ENCODE measurements around the gene PDE11A.
"Not testable (repeated sequence)": the region's sequence is repeated elsewhere in the genome, so short reads cannot be mapped to it uniquely, and the experiment has no call there.

The PDE11A gene

DNA sequence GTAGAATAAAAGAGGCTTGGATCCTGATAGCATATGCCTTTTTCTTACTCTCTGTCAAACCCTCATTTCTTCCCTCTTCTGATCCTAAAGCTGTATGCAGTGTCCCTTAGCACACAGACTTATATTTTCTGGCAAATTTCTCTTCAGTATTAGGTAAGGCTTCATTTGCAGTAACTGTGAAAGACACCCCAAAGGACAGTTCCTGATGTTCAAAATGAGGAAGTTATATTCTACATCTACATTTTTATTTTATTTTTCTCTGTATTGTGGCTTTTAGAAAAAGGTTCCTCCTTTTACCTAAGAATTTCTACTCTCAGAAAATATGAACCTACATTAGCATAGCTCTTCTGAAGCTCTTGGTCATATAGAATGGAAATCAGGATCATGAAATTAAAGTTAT lies 261.7 kb downstream of the PDE11A start:
- DNase-seq: no peak

DNA sequence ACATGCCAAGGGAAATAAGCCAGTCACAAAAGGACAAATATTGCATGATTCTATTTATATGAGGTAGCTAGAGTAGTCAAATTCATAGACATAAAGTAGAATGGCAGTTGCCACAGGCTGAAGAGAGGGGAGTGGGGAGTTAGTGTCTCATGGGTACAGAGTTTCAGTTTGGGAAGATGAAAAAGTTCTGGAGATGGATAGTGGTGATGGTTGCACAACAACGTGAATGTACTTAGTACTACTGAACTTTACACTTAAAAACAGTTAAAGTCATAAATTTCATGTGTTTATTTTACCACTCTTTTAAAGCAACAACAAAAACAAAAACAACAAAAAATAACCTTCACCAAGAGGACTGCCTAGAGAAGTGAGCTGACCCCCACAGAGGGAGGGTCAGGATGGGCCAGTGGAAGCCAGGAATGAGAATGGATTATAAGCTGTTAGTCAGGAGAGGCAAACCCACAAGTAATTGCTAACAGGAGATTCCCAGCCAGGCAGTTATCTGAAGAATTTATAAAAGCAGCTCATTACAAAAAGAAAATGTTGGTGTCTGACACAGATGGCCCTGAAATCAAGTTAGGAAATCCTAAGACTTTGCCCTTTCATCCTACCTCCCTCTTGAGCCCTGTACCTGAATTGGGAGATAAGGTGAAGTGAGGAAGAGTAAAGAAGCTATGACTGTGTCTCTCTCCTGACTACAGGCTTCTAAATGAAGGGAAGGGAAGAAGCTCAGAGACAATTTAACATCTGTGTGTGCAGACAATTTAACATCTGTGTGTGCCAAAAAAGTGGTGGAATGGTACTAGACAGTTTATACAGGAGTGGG lies 263.4 kb downstream of the PDE11A start:
- DNase-seq: no peak

DNA sequence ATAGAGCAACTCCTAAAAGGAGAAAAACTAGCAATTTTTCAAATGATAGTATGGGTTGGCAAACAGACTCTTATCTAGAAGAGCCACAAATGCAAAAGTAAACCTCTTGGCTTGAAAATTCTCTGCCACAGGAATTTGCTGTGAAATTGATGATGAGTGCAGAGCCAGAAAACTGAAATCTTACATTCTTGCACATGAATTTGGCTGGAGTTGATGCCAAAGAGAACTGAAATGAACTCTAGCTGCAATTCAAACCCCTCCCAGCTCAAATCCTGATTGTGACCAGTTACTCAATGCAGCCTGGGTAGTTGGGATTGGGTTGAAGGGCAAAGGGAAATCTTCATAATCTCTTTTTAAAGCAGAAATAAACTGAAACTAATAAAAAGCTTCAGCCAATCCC lies 266.6 kb downstream of the PDE11A start:
- DNase-seq: no peak

DNA sequence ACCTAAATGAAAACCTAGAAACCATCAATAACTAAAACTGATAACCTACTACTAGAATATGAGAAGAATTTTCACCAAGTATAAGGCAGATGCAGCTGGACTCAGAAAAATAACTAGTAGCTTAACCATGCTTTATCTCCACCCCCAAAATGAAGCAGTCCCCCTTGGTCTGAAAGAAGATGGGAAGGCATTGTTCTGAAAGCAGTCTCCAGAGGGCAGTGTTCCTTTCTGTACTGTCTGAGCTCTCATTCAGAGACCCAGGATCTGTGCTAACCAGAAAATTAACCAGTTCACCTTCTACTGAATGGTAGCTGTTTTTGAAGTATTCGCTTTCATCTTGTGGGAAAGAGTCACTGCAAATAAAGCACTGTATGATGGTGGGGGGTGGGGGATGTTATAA lies 273.0 kb downstream of the PDE11A start:
- DNase-seq: peak; percentile 24

DNA sequence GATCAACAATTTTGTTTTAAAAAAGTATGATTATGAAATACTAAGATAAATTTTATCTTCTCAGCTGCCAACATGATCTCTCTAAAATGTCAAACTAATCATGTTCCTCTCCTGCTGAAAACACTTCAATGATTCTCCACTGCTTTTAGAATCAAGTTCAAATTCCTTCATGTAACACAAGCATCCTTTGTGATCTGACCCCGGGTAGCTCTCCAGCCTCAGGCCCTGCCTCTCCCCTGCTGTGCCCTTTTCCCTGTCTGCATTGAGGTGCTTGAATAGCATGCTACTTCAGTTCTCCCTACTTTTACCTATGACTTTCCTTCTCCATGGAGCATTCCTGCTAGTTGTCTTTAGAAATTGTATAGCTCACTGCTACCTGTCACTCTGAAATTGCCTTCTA lies 274.8 kb downstream of the PDE11A start:
- no peak for DNase-seq

DNA sequence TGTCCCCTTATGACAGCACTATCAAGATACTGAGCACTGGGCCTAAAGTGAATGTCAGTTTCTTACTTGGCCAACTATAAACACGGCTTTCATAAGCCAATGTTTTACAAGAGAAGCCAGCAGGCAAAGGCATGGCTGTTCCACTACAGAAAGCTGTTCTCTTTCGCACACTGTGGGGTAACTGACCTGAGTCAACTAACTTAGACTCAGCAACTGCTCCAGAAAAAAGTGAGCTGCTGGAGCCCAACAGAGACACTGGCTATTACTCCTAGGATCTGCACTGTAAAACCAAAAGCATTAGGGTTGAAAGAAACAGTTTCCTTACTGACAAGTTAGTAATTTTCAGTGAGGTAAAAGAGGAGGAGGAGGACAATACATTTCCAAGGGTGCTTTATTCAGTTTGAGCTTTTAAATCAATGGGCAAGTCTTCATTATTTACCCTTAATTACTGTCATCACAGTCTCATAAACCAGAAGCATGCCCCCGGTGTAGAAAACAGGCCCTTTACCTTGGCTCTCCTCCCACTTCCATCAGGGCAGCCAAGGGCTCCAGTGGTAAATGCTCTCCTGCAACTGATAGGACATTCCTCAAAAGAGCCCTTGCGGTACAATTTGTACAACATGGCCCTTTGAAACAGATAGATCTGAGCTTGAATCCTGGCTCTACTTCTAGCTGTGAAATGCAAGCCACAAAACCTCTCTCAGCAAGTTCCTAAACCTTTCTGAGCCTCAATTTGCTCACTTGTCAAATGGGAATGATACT lies 275.7 kb downstream of the PDE11A start:
- DNase-seq: no peak

DNA sequence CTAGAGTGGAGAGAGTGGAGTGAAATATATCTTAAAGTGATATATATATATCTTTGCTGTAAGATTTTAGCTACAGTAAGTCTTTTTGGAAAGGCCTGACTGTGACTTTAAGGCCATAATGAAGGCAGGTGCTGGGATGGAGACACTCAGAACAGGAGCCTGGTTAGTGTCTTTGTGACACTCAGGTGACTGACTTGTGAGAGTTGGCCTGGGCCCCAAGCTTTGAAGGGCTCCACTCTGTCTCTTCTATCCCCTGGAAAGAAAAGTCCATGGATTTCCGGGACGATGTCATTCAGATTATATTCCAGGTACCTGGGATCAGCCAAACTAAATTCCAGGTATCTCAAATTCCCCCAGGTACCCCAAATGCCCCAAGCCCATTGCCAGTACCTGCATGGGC lies 276.6 kb downstream of the PDE11A start:
- DNase-seq: no peak

DNA sequence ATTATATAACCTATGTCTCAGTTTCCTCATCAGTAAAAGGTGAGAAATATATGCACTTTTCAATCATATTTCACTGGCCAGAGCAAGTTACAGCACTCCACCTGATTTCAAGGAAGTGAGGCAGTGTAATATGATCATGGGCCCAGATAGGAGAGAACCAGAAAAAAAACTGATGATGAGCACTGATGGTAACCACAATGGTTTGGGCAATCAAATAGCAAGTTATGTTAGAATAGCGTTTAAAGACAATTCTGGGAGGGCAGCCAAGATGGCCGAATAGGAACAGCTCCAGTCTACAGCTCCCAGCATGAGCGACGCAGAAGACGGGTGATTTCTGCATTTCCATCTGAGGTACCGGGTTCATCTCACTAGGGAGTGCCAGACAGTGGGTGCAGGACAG lies 287.4 kb downstream of the PDE11A start:
- DNase-seq: not testable (repeated sequence)

DNA sequence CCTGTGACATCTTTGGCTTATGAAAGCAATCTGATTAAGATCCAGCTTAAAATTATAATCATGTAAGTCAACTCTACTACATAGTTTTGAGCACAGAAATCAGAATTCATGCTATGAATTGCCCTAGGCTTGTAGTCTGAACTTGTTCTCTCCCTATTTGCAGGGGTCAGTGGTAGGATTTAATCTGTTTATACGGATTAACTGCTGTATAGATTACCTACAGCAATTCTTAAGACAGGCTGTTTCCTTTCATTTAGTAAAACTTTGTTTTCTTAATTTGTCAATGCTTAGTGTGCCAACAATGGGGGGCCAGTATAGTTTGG lies 287.9 kb downstream of the PDE11A start:
- DNase-seq: no peak

DNA sequence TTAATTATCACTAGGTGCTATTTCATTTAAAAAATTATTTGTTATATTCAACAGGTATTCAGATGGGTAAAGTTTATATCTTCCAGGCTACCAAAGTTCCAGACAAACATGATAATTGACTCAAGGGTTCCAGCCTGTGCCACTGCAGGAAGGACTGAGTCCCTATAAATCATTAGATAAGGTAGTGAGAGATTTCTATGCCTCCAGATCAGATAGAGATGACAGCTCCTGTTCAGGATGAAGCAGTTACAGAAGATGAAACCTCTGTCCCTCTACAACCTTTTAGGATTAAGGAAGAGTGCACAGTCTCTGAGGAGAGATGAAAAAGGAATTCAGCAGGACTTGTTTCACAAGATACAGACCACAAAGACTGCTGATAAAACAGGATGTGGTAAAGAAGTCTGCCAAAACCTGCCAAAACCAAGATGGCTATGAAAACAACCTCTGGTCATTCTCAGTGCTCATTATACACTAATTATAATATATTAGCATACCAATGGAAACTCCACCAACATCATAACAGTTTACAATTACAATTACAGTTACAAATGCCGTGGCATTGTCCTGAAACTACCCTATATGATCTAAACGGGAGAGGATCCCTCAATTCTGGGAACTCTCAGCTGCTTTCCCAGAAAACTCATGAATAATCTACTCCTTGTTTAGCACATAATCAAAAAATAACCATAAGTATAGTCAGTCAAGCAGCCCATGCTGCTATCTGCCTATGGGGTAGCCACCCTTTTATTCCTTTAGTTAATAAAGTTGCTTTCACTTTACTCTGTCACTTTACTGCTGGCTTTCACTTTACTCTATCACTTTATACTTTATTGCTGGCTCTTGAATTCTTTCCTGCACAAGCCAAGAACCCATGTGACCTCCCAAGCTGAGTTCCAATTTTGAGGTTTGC lies 288.5 kb downstream of the PDE11A start:
- no peak for DNase-seq

DNA sequence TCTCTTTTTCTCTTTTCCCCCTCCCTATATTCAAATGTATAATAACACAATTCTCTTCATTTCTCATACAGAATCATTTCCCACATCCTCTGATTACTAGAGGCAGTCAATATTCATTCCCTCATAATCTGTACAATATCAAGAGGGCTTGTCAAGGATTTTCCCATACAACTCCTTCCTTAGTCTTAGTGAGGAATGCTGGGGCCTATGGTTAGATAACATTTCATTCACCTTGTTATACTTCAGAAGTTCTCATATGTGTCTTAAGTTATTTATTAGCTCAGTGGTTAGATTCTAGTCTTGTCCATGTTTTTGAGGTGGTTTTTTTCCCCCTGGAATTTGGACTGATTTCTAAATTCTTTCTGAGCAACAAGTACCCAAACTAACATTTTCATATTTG lies 289.5 kb downstream of the PDE11A start:
- no peak for DNase-seq

DNA sequence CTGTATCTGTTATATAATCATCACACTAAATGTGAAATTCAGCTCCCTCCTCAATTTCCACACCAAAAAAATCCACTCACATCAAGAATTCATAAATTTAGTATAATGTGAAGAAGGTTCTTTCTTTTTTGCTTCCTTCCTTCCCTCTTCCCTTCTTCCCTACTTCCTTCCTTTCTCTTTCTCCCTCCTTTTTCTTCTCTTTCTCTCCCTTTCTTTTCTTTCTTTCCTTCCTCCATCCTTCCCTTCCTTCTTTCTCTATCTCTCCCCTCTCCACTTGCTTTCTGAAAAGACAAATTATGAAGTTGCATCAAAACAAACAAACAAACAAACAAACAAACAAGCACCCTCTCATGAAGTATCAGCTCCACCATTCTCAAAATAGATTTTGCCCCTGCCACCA lies 290.0 kb downstream of the PDE11A start:
- DNase-seq: no peak

DNA sequence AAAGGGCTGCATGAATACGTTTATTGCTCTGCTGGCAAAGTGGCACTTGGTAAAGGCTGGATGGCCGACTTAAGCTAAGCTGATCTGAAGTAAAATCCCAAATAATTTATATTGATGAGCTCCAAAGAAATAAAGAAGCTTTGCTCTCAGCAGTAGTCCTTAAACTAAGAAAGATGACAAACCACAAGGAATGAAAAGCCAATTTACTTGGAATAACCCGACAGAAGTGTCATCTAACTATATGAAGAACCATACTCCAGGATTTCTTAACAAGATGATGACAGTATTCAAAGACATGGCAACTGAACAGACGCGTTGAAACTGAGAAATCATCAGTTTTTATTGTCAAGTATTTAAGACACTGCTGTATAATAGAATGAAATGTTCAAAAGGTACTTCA lies 294.1 kb downstream of the PDE11A start:
- no peak for DNase-seq

DNA sequence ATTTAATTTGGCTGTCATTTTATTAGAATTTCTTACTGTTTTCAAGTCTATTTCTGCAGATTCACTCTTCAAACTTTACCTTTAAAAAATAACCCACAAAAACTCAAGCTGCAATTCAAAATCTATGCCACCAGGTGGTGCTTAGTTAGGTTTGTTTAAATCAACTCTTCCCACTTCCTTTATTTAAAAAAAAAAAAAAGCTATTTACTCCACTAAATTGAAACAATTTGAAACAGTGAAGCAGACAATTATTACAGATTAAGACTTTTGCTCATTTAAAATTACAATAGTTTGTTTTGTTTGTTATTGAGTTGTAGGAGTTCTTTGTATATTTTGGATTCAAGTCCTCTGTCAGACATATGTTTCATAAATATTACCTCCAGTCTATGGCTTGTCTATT lies 300.0 kb downstream of the PDE11A start:
- no peak for DNase-seq

DNA sequence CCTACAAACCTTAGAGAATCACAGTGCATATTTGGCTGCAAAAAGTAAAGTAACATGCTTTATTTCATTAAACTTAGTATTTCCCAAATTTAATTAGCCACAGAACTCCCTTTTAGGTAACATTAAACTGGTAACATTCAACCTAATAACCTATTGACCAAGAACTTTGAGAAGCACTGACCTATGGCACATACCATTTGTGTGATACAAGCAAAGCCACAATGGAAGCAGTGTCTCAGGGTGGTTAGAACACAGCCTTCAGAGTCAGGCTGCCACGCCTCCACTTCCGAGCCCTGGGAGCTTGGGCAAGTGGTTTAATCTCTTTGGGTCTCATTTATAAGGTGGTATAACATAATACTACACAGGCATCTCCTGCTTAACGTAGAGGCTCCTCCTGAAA lies 301.4 kb downstream of the PDE11A start:
- DNase-seq: no peak

DNA sequence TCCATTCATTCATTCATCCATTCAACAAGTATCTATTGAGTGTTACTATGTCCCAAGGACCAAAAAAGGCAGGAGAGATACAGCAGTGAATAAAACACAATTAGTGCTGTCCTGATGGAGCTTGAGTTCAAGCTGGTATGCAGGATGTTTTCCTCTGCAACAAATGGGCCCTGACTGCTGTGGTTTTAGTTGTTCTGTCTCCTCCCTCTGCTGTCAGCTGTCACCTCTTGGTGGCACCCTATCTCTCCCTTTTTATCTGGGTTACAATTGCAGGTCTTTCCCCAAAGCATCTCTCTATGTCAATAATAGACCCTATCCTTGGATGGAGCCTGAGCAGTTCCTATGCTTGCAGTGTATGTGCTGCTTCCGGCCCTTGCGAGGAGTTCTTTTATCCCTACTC lies 304.8 kb downstream of the PDE11A start:
- no peak for DNase-seq

DNA sequence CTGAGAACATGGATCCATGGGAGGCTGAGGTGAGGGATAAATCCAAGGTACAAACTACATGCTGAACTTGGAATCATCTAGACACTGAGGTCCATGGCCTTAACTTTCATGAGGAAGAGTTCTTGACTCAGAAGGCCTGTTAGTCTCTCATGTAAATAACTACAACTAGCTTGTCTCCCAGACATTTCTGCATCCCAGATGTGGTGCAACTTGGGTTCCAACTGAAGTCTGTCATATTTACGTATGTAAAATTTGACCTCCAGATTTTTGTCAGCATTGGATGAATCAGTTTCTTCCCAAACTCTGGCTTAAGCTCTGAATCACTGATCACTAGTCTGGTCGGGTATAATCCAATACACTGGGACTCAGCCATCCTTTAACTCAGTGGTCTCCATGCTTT lies 306.9 kb downstream of the PDE11A start:
- DNase-seq: no peak

DNA sequence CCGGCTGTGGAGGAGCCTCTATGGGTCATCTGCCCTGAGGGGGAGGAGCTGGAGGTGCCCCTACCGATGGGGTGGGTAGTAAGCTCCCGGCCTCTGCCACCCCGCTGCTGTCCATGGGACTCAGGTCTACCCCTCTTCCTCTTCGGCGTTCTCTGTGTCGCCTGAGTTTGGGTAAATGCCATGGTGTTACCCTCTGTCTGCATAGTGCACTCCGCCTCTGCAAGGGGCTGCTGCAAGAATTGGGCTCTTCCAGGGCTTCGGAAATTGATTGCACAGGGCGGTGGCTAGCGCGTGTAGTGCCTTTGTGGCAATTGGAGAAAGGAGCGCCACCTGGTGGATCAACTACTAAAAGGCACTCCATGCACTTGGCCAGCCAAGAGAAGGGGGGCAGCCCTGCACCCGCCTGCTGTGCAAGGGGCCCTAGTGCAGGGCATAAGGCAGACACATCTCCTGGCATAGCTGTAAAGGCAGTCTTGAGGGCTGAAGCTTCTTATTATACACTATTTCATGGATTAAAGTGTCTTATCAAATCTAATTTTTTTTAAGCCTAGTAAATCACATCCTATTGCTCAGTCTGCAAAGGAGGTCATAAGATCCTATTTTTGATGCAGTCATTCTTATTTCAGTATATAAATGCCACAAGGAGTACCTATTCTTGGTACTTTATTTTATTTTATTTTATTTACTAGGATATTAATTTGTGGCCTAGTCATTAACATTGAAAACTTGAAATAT lies 308.9 kb downstream of the PDE11A start:
- DNase-seq: peak; percentile 83

DNA sequence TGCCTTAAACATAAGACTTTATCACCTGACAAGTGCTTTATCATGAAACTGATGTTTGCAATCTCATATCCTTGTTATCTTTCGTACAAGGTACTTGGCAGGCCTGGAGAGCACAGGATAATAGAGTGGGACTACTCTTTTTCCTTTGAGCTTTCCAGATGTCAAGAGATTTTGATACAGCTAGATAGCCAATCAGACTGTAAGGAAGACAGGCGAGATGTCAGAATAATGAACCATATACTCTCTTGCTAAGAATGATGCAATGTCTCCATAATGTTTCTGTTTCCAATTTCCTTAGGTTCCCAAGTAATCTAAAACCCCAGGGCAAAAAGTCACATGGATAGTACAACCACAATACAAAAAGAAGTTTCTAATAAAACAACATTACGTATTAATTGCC lies 313.1 kb downstream of the PDE11A start:
- DNase-seq: no peak

DNA sequence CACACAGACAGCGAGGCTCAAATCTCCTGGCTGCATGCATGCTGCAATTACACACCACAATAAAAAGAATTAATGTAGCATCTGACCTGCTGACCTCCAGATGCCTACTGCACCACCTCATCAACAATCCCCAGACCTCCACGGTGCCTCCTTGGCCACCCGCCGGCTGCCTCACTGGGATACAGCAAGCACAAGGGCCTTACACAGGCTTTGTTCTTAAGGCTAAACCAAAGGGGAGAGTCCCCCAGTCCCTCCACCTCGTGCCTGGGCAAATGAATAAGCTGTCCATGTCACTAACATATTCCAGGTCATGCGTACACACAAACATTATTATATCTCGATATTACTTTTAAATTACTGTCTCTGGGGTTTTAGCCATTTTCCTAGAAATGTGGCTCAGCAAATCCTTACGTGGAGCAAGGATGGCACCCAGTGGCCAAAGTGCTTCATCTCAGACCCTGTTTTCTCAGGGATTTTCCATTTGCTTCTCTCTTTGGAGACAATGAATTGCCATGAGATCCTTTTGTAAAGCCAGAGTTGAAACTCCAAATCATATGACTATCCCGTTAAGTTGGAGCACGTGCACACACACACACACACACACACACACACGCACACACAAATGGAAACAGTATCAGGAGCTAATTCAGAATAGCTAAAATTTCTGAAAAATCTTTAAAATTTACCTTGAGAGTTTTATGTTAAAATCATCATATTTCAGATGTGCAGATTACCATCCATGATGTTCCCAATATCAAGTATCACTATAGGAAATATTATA lies 313.8 kb downstream of the PDE11A start:
- peak; percentile 64 for DNase-seq

DNA sequence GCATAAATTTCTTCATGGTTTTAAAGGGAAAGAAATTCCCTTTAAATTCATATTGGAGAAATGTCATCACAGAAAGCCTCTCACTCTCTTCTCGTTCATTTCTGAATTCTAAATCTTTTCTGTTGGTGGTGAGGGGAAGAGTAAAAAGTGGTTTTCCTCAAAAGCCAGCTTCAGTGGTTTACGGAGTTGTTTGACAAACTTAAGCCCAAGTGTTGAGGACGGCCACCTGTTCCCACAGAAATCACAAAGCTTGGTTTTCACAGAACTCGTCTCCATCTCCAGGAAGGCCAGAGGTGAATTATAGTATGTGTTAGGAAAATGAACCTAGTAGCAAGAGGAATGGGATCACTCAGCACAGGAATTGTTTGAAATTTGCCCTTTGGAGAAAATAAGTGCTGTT lies 316.2 kb downstream of the PDE11A start:
- DNase-seq: no peak

DNA sequence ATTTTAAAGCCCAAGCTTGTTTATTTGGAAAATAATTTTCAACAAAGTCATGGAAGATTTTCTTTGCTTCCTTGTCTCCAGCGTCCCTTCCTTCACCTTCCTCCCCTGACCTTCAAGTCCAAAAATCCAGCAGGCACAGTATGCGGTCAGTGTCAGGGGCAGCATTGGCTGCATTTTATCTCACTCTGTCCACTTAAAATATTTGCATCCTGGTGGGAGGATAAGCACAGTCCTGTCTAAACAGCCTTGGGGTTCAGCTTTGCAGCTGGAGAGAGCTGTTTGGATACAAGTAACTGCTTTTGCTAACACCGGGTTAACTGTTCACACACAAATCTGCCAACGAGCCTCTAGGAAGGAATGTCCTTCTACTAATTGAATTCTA lies 318.1 kb downstream of the PDE11A start:
- no peak for DNase-seq

Measured in COR-L47 (cell line).